ENCODE results near the gene ATP5ME.
"Not testable (repeated sequence)": the region's sequence is repeated elsewhere in the genome, so short reads cannot be mapped to it uniquely, and the experiment has no call there.

ATP5ME gene

GRCh38 chr4:705278-706082, 31.4 kb upstream of the ATP5ME start, which contains the start of gene PCGF3:
PCGF3 (plus strand) TSS chr4:705832; CDS start chr4:733681, 27,849 bp downstream.
- no peak for FAIRE-seq
- peak; percentile 98 for DNase-seq (ENCODE audit: low spot score)

DNA sequence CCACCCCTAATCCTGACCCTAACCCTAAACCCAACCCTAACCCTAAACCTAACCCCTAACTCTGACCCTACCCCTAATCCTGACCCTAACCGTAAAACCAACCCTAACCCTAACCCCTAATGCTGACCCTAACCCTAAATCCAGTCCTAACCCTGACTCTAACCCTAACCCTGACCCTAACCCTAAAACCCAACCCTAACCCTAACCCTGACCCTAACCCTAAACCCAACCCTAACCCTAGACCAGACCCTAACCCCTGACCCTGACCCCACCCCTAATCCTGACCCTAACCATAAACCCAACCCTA, 30.8 kb upstream of the ATP5ME start:
- FAIRE-seq = no peak

GRCh38 chr4:704198-704891, 30.3 kb upstream of the ATP5ME start:
- no peak for FAIRE-seq
- no peak for DNase-seq (ENCODE audit: low spot score)

More for the DNA sequence above, 30.8 kb upstream of the ATP5ME start:
- no peak for DNase-seq (ENCODE audit: low spot score)

DNA sequence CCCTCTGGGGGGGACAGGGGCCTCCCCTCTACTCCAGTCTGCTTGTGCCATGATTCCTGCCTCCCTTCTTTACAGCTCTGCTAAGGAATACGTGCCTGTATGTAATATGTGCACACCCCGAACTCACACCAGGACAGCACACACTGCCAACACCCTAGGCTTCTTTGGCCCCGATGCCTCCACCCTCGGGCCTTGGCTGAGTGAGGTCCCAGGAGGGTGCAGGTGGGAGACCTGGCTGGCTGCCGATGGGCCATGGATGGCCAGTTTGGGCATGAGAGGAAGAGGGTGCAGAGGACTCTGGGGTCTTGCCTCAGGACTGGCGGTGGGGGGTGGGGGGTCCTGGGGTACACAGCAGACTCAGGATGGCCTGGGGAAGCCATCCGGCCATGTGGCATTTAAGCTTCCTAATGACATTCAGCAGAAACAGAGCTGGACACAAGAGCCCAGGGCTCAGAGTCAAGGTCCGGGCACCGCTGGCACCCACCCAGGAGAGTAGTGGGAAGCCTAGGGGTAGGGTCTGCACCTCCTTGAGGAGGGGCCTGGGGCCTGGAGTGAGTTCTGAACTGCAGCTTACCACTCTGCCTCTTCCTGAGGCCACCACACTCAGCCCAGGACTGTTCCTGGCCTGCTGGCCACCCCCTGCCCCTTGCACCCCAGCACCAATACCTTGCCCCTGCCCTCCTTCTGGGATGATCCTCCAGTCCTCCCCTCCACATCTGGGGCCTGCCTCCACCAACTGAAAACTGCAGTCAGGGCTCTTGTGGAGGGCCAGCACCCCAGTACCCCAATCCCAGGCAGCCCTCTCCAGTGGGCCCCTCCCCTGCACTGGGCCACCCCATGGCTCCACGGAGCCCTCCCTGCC, 29.5 kb upstream of the ATP5ME start:
- no peak for DNase-seq (ENCODE audit: low spot score)
- no peak for FAIRE-seq

DNA sequence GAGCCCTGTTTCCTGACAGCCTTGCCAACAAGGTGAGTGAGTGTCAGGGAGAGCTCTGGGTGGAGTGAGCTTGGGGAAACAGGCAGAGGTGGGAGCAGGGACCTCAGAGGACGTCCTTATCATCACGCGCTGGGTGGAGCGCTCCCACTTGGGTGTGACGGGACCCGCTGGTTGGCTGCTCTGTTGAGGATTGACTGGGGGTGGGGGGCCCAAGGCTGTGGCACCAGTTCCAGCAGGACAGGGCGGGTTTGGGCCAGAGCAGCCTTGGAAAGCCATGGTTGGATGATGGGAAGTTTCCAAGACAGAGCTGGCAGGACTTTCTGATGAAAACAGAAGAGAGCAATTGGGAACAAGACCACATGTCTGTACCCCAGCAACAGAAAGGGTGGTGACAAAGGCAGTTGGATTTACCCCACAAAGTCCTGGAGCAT, 28.6 kb upstream of the ATP5ME start:
- DNase-seq (ENCODE audit: low spot score) = no peak

GRCh38 chr4:700587-701264, 26.6 kb upstream of the ATP5ME start:
- no peak for FAIRE-seq
- no peak for DNase-seq (ENCODE audit: low spot score)

More for the DNA sequence above, 28.6 kb upstream of the ATP5ME start:
- no peak for FAIRE-seq

- DNase-seq (ENCODE audit: low spot score) = no peak
Measured at GRCh38 chr4:699816-700580, 25.9 kb upstream of the ATP5ME start.

GRCh38 chr4:694341-694940, 20.4 kb upstream of the ATP5ME start:
- FAIRE-seq = not testable (repeated sequence)

More at GRCh38 chr4:699816-700580, 25.9 kb upstream of the ATP5ME start:
- FAIRE-seq = no peak

GRCh38 chr4:692771-693554, 18.9 kb upstream of the ATP5ME start:
- no peak for DNase-seq (ENCODE audit: low spot score)
- no peak for FAIRE-seq

More at GRCh38 chr4:694341-694940, 20.4 kb upstream of the ATP5ME start:
- not testable (repeated sequence) for DNase-seq (ENCODE audit: low spot score)

DNA sequence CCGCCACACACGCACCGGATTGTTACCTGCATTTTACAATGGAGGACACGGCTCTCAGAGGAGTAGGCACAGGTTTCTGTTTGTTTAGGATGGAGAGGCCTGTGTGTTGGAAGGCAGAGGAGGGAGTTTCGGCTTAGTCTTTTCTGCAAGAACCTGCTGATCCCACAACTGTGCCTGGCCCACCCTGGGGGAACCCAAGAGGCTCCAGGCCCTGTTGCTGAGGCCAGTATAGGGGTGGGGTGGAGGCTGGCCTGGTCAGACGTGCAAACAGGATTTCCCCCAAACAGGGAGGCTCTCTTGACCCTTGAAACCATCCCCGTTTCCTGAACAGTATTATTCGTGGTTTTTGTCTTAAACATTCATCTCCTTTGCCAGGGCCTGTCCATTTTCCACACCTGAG, 15.6 kb upstream of the ATP5ME start:
- DNase-seq (ENCODE audit: low spot score) (no peak), FAIRE-seq (no peak)

DNA sequence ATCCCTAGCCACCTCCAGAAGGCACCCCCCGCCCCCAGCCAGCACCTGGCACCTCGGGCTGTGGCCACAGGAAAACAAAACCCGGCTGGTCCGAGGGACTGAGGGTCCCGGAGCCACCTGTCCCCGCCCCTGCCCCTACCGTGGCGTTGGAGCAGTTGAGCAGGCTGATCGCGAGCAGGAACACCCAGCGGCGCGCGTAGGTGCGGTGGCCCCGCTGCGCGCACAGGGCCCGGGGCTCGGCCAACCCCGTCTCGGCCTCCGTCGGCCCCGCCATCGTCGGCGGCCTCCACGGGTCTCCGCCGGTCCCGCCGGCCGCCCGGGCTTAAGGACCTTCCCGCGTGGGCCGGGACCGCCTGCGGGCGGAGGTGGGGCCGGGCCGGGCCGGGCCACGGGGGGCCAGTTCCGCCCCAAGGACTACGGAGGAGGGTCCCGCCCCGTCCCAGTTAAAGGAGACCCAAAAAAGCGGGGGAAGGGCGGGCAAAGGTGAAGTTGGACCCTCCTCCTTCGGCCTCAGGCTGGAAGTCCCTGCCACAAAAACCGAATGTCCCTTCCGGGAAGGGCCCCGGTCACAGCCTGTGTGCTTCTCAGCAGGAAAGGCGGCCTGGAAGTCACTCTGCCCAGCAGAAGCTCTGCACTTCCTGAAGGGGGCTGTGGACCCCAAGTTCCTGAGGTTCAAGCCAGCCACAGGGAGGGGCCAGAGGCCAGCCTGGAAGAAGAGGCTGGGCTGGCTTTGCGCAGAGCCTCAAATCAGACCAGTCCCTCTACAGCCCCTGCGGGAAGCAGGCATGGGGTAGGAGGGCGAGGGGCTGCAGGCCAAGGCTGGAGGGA, 15.0 kb upstream of the ATP5ME start, which contains the start of gene SLC49A3:
Gene SLC49A3, minus strand, starts transcription at position 298 of the 828 bp plus-strand sequence. Its CDS starts 24 bp downstream, at position 274.
- FAIRE-seq (no peak), DNase-seq (ENCODE audit: low spot score) (no peak)

GRCh38 chr4:687971-688853, 14.1 kb upstream of the ATP5ME start:
- DNase-seq (ENCODE audit: low spot score) (no peak), FAIRE-seq (no peak)

DNA sequence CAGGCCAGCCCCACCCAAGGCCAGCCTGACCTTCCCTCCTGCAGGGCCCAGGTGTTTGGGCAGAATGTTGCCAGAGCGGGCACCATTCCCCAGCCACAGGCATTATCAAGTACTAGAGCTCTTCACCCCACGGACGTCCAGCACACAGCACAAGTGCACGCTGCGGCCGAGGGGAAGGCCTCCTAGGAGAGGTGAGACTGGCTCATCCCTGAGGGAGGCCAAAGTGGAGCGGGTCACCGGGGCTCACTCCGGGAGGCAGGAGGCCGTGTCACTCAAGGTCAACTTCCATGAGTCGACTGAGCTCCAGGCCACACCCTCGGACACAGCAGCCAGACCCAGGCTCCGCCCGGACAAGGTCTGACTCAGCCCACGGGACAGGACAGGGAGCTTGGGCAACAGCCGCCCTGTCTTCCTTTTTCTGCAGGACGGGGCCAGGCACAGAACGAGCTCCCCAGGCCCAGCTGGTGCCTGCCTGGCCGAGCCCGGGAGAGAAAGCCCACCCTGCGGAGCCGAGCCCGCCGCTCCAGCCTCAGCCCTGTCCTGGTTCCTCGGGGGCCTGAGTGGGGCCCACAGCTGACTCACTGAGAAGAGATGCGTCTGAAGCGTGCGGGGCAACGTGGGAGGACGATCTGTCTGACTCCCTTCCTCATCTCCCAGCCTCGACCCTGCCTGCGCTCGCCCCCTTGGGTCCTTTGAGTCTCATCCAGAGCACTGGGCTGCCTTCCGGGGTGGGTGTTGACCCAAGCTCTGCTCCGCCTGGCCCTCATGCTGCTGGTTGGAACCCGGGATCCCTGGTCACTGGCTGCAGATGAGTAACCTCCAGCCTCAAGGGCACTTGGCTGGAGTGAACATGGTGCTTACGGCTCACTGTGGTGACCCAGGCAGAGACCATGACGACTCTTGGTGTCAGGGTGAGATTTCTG, 13.2 kb upstream of the ATP5ME start:
- DNase-seq (ENCODE audit: low spot score) = peak; percentile 81
- no peak for FAIRE-seq

GRCh38 chr4:686413-687040, 12.5 kb upstream of the ATP5ME start:
- no peak for FAIRE-seq
- DNase-seq (ENCODE audit: low spot score) = no peak

DNA sequence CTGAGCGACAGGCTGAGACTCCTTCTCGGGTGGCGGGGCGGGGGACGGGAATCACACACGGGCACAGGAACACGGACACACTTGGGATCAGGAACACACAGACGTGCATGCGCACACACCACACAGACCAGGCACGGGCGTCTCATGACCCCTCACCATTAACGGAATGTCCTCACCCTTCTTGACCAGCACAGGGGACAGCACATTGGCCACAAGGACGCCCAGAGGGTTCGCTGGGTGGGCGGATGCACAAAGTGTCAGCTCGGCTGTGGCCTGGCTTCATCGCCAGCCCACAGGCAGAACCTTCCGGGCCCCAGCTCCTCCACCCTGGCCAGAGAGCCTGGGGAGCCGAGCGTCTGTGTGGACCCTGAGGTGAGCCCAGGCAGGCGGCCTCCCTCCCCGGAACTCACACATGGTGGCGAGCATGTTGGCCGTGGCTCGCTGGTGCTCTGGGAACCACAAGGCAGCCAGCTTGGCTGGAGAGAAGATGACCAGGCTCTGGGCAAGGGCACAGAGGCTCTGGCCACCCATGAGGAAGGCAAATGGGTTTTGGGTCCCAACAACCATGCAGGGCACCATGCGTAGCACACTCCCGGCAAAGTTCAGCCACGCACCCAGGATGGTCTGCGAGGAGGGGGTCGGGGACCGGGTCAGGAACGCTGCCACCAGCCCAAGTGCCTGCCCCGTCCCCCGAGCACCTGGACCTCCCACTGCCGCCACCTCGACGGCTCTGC, 11.8 kb upstream of the ATP5ME start:
- no peak for FAIRE-seq
- no peak for DNase-seq (ENCODE audit: low spot score)

Measured in urothelium cell line (cell line).